HG03521 (cell line): ENCODE measurements around the gene HORMAD1.
"Not testable (repeated sequence)": the region's sequence is repeated elsewhere in the genome, so short reads cannot be mapped to it uniquely, and the experiment has no call there.

Experiments
- ATAC-seq: cut with Tn5 transposase; IDR thresholded peaks from one replicate; pipeline ENCODE4 v1.9.1; 2021; ENCODE audit warnings: mild to moderate bottlenecking, moderate library complexity; ENCODE audit not compliant: unreplicated experiment

Gene HORMAD1

GRCh38 chr1:150696995-150697927, 23.4 kb downstream of the HORMAD1 start, which contains the start of gene GOLPH3L:
Gene GOLPH3L (minus strand): TSS chr1:150697154. CDS start chr1:150694838, 2,316 bp downstream.
- peak; percentile 99 for ATAC-seq

GRCh38 chr1:150696590-150696989, 24.1 kb downstream of the HORMAD1 start:
- ATAC-seq, result no peak

GRCh38 chr1:150696162-150696561, 24.5 kb downstream of the HORMAD1 start:
- no peak for ATAC-seq

GRCh38 chr1:150695561-150695960, 25.1 kb downstream of the HORMAD1 start:
- ATAC-seq, result no peak

GRCh38 chr1:150692720-150693119, 28.0 kb downstream of the HORMAD1 start:
- no peak for ATAC-seq

- no peak for ATAC-seq
These were observed 31.9 kb downstream of the HORMAD1 start for GRCh38 chr1:150688763-150689162.

- ATAC-seq, result no peak
These were observed 34.4 kb downstream of the HORMAD1 start for GRCh38 chr1:150686275-150686674.

- no peak for ATAC-seq
These were observed 36.8 kb downstream of the HORMAD1 start for GRCh38 chr1:150683914-150684313.

- no peak for ATAC-seq
These were observed 41.7 kb downstream of the HORMAD1 start for GRCh38 chr1:150678988-150679387.

GRCh38 chr1:150674881-150675280, 45.8 kb downstream of the HORMAD1 start:
- no peak for ATAC-seq

GRCh38 chr1:150663321-150663720, 57.4 kb downstream of the HORMAD1 start:
- ATAC-seq, result no peak

- ATAC-seq, result no peak
These were observed 57.9 kb downstream of the HORMAD1 start for GRCh38 chr1:150662811-150663210.

GRCh38 chr1:150661156-150661555, 59.5 kb downstream of the HORMAD1 start:
- ATAC-seq, result no peak

GRCh38 chr1:150660584-150660983, 60.1 kb downstream of the HORMAD1 start:
- no peak for ATAC-seq

GRCh38 chr1:150657064-150657463, 63.6 kb downstream of the HORMAD1 start:
- ATAC-seq, result not testable (repeated sequence)

- not testable (repeated sequence) for ATAC-seq
These were observed 66.1 kb downstream of the HORMAD1 start for GRCh38 chr1:150654635-150655034.

- ATAC-seq, result no peak
These were observed 70.5 kb downstream of the HORMAD1 start for GRCh38 chr1:150650193-150650592.

GRCh38 chr1:150649441-150650075, 71.1 kb downstream of the HORMAD1 start:
- ATAC-seq, result no peak
